NCI-H82 (cell line): ENCODE results near the gene MYO3A.

ENCODE experiments used
- DNase-seq: peaks from one replicate; lab custom pipeline; 2025; lab: John Stamatoyannopoulos, UW

Gene MYO3A

GRCh38 chr10:25933653-25934608 is at the start of gene MYO3A:
TSS of gene MYO3A (plus strand) at chr10:25934229. CDS start at chr10:25952111, 17,882 bp downstream.
- DNase-seq: peak; percentile 27

- DNase-seq: peak; percentile 55
These were observed 45.4 kb upstream of the MYO3A start for GRCh38 chr10:25888627-25889026.

GRCh38 chr10:25890995-25891394 is 43.0 kb upstream of the MYO3A start:
- no peak for DNase-seq

- DNase-seq: no peak
These were observed 38.2 kb upstream of the MYO3A start for GRCh38 chr10:25895856-25896255.

GRCh38 chr10:25896421-25896820 is 37.6 kb upstream of the MYO3A start:
- peak; percentile 4 for DNase-seq

- no peak for DNase-seq
These were observed 34.7 kb upstream of the MYO3A start for GRCh38 chr10:25899304-25899703.

GRCh38 chr10:25901199-25901598 is 32.8 kb upstream of the MYO3A start:
- DNase-seq: no peak

GRCh38 chr10:25902002-25902401 is 32.0 kb upstream of the MYO3A start:
- DNase-seq: no peak

- DNase-seq: no peak
These were observed 26.8 kb upstream of the MYO3A start for GRCh38 chr10:25907261-25907660.

GRCh38 chr10:25912866-25913265 is 21.2 kb upstream of the MYO3A start:
- DNase-seq: no peak

- DNase-seq: no peak
These were observed 19.3 kb upstream of the MYO3A start for GRCh38 chr10:25914776-25915175.

- peak; percentile 48 for DNase-seq
These were observed 651 bp downstream of the MYO3A start for GRCh38 chr10:25934621-25935139.

- no peak for DNase-seq
These were observed 4.4 kb downstream of the MYO3A start for GRCh38 chr10:25938405-25938804.

GRCh38 chr10:25944771-25945170 is 10.7 kb downstream of the MYO3A start:
- no peak for DNase-seq

GRCh38 chr10:25952857-25953256 is 18.8 kb downstream of the MYO3A start:
- no peak for DNase-seq

GRCh38 chr10:25954851-25955250 is 20.8 kb downstream of the MYO3A start:
- DNase-seq: no peak

GRCh38 chr10:25959540-25960232 is 25.7 kb downstream of the MYO3A start:
- DNase-seq: no peak

GRCh38 chr10:25965584-25965983 is 31.6 kb downstream of the MYO3A start:
- no peak for DNase-seq

GRCh38 chr10:25966844-25967243 is 32.8 kb downstream of the MYO3A start:
- DNase-seq: no peak

- DNase-seq: no peak
These were observed 38.6 kb downstream of the MYO3A start for GRCh38 chr10:25972631-25973030.

GRCh38 chr10:25974897-25975459 is 40.9 kb downstream of the MYO3A start:
- DNase-seq: no peak

- DNase-seq: no peak
These were observed 44.7 kb downstream of the MYO3A start for GRCh38 chr10:25978771-25979170.

GRCh38 chr10:25982107-25982506 is 48.1 kb downstream of the MYO3A start:
- DNase-seq: peak; percentile 5
